RPMI8226 (cell line): ENCODE results near the gene ZC3H18.
A peak's percentile ranks its signal among the peaks of the same experiment; 100 is the strongest.

Experiments used
- DNase-seq: peaks from one replicate; pipeline ENCODE4 v3.0.0-alpha.2; 2015

The ZC3H18 gene

GRCh38 chr16:88585269-88585668, 15.1 kb downstream of the ZC3H18 start:
- no peak for DNase-seq

GRCh38 chr16:88585927-88586581, 15.9 kb downstream of the ZC3H18 start:
- no peak for DNase-seq

GRCh38 chr16:88588148-88588547, 17.9 kb downstream of the ZC3H18 start:
- DNase-seq: no peak

GRCh38 chr16:88588754-88589153, 18.6 kb downstream of the ZC3H18 start:
- no peak for DNase-seq

- no peak for DNase-seq
Measured at GRCh38 chr16:88589441-88589840, 19.2 kb downstream of the ZC3H18 start.

GRCh38 chr16:88591577-88592021, 21.4 kb downstream of the ZC3H18 start:
- peak; percentile 95 for DNase-seq

- DNase-seq: no peak
Measured at GRCh38 chr16:88593061-88593460, 22.9 kb downstream of the ZC3H18 start.

GRCh38 chr16:88593489-88593888, 23.3 kb downstream of the ZC3H18 start:
- no peak for DNase-seq

- DNase-seq: no peak
Measured at GRCh38 chr16:88593910-88594309, 23.7 kb downstream of the ZC3H18 start.

GRCh38 chr16:88595101-88595500, 24.9 kb downstream of the ZC3H18 start:
- DNase-seq: no peak

GRCh38 chr16:88595921-88596320, 25.7 kb downstream of the ZC3H18 start:
- no peak for DNase-seq

GRCh38 chr16:88596483-88596882, 26.3 kb downstream of the ZC3H18 start:
- peak; percentile 52 for DNase-seq

GRCh38 chr16:88597856-88598491, 27.8 kb downstream of the ZC3H18 start:
- peak; percentile 77 for DNase-seq

- no peak for DNase-seq
Measured at GRCh38 chr16:88599092-88599733, 29.0 kb downstream of the ZC3H18 start.

GRCh38 chr16:88599825-88600538, 29.8 kb downstream of the ZC3H18 start:
- DNase-seq: no peak

GRCh38 chr16:88600539-88600896, 30.3 kb downstream of the ZC3H18 start:
- DNase-seq: no peak

GRCh38 chr16:88601313-88602036, 31.3 kb downstream of the ZC3H18 start:
- DNase-seq: no peak

GRCh38 chr16:88602091-88602490, 31.9 kb downstream of the ZC3H18 start:
- no peak for DNase-seq

GRCh38 chr16:88605186-88606147, 35.3 kb downstream of the ZC3H18 start:
- no peak for DNase-seq

GRCh38 chr16:88606148-88606757, 36.0 kb downstream of the ZC3H18 start:
- DNase-seq: no peak

- peak; percentile 26 for DNase-seq
Measured at GRCh38 chr16:88608076-88608475, 37.9 kb downstream of the ZC3H18 start.
